ENCODE measurements around the gene LIN52.

LIN52 gene, protein sequence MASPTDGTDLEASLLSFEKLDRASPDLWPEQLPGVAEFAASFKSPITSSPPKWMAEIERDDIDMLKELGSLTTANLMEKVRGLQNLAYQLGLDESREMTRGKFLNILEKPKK

GRCh38 chr14:74084277-74085046, at the start of gene LIN52, which contains the start of gene ALDH6A1:
TSS of gene LIN52 (plus strand) at chr14:74084956. CDS start at chr14:74084975, 19 bp downstream.
TSS of gene ALDH6A1 (minus strand) at chr14:74084453. CDS start at chr14:74084394, 59 bp downstream.
- peak; percentile 100 for DNase-seq

GRCh38 chr14:74035556-74035955, 49.2 kb upstream of the LIN52 start:
- DNase-seq = no peak

GRCh38 chr14:74038020-74038859, 46.5 kb upstream of the LIN52 start:
- no peak for DNase-seq

DNA sequence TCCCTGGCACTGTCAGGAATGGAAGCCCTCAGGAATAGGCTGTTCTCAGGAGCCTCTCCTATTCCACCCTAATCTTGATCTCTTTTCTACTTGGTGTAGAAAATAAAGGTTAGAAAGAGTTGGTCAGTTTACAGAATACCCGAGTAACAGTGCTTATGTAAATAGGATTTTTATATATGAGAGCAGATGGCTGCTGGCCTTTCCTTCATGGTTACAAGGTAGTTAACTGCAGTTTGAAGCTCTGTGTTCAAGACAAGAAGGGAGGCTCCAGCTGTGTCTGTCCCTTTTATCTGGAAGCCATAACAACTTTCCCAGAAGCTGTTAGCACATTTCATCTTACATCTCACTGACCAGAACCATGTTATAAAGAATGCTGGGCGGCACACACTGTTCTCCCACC, 42.5 kb upstream of the LIN52 start:
- no peak for DNase-seq

DNA sequence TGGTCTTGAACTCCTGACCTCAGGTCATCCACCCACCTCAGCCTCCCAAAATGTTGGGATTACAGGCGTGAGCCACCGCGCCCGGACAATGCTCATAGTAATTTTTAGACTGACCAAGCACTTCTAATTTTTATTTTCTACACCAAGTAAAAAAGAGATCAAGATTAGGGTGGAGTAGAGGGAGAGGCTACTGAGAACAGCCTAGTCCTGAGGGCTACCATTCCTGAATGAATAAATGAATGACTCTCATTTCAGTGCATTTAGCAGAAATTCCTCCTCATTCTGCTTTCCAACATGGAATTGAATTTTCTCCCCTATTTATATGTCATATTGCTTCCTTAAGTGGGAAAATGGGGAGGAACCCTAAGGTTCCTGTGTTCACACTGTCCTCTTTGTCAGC, 39.2 kb upstream of the LIN52 start:
- DNase-seq = no peak

- DNase-seq = no peak
Measured at GRCh38 chr14:74048281-74048680, 36.5 kb upstream of the LIN52 start.

- DNase-seq = no peak
Measured at GRCh38 chr14:74049876-74050495, 34.8 kb upstream of the LIN52 start.

DNA sequence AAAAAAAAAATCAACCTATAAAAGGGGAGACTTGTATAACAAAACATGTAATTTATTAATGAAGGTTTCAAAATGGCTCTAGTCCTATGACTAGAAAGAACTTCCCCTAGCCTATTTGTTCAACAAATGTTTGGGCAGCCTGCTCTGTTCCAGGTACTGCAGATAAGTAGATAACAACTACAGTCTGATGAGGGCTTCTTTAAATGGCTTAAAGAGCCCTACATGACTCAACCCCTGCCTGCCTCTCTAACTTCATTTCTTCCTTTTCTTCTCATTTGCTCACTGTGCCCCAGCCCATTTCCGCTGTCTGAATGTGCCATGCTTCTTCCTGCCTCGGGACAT, 22.0 kb upstream of the LIN52 start:
- no peak for DNase-seq

GRCh38 chr14:74064426-74064825, 20.3 kb upstream of the LIN52 start:
- no peak for DNase-seq

GRCh38 chr14:74064883-74065282, 19.9 kb upstream of the LIN52 start:
- DNase-seq = no peak

DNA sequence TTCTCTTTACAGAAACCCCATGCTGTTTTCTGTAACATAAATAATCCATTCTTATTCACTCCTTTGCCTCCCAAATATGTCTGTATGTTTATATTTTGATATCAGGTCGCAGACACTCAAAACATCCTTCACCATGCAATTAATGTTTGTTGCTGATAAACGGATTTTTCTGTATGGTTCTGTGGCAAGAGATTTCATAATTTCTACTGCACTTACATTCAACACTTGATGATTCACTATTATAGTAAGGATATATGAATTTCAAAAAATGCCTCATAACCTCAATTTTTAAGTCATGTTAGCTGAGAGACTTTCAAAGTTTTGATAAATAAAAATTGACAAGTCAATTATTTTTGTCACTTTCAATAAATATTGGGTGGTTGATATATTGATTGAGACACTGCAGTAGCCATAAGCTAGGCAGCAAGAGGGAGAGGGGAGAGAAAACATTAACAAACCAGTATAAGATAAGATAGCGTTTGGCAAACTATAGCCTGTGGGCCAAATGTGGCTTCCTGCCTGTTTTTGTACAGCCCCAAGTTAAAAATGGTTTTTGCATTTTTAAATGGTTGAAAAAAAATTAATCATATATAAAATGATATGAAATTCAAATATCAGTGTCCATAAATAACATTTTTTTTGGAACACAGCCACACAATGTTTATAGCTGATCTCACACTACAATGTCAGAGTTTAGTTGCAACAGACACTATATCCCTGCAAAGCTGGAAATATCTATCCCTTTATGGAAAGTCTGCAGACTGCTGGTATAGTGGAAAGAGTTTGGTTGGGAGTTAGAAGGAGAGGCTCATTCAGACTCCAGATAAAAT, 18.8 kb upstream of the LIN52 start:
- DNase-seq = no peak

DNA sequence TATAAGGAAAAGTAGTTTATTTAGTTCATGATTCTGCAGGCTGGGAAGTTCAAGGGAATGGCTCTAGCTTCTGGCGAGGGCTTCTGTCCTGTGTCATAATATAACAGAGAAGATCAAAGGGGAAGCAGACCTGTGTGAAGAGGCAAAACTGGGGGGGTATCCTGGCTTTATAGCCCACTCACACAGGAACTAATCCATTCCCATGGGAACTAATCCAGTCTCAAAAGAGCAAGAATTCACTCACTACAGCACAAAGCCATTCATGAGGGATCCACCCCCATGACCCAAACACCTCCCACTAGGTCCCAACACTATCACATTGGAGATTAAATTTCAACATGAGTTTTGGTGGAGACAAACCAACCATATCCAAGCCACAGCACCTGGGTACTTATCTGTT, 7.4 kb upstream of the LIN52 start:
- DNase-seq = no peak

GRCh38 chr14:74080820-74081460, 3.8 kb upstream of the LIN52 start:
- no peak for DNase-seq

GRCh38 chr14:74081491-74081890, 3.3 kb upstream of the LIN52 start:
- DNase-seq = no peak

GRCh38 chr14:74083161-74083560, 1.6 kb upstream of the LIN52 start:
- DNase-seq = no peak

DNA sequence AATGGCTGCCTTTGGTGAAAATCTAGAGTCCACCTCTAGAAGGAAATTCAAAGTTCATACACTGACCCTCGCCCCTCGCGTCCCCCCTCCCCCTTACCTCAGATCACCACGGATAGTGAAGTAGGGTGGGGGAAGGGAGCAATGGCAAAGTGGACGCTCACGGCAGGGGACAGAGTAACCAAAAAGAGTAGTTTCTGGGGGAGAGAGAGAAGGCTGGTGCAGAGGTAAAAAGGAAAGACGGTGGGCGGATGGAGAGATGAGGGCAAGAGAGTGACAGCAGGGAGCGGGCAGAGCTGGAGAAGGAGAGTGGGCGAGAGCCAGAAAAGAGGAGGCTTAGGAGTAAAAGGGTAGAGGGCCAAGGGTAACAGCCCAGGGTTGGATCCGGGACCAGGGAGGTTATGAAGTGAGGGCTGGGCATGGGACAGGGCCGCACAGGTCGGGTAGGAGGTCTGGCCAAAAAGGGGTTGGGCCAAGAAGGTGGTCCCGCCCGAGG, 926 bp upstream of the LIN52 start:
- no peak for DNase-seq

GRCh38 chr14:74085047-74085637, 386 bp downstream of the LIN52 start:
- no peak for DNase-seq

GRCh38 chr14:74085828-74086227, 1.1 kb downstream of the LIN52 start:
- no peak for DNase-seq

DNA sequence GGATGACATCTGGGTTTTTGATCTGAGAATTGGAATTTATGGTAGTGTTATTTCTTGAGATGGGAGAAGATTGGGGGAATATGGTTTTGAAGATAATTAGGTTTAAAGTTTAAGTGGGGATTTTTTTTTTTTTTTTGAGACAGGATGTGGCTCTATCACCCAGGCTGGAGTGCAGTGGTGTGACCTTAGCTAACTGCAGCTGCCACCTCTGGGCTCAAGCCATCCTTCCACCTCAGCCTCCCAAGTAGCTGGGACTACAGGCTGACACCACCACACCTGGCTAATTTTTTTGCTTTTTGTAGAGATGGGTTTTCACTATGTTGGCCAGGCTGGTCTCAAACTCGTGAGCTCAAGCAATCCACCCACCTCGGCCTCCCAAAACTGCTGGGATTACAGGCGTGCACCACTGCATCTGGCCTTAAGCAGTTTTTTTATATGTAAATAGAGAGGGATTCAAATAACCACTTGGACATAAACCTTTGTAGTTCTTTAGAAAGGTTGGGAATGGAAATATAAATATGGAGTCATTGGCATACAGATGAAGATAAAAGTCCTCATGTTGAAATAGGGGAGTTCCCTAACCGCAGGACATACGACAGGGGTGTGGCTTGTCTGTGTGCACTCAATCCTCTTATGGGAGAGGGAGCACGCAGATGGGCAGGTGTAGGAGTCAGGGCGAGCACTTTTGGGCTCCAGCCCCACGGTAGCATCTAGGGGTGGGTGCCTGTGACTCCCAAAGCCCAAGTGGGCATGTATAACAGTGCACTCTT, 4.7 kb downstream of the LIN52 start:
- DNase-seq = no peak

DNA sequence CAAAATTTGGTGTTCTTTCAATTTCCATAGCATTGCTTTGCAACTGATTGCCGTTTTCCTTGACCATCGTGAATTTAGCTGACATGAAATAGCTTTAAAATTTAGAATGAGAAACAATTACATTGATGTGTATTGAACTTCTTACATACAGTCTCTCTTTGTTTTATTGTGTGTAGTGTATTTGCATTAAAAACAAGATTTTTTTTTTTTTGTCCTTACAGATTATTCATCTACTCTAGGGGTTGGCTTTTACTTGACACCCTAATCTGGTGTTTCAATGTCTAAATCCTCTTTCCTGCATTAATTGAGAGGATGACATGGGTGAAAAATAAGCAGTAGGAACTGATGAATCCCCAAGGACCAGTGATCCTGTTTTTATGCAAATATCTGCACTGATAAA, 20.6 kb downstream of the LIN52 start:
- DNase-seq = no peak

DNA sequence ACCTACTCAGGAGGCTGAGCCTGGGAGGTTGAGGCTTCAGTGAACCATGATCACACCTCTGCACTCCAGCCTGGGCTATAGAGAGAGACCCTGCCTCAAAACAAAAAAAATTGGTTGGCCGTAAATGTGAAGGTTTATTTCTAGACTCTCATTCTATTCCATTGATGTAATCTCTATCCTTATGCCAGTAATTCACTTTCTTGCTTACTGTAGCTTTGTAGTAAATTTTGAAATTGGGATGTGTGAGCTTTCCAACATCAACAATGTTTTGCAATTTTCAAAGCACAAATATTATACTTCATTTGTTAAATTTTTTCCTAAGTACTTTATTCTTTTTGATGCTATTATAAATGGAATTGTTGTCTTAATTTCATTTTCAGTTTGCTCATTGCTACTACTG, 24.6 kb downstream of the LIN52 start:
- DNase-seq = no peak
